ENCODE results near the gene TDP2.

DNA sequence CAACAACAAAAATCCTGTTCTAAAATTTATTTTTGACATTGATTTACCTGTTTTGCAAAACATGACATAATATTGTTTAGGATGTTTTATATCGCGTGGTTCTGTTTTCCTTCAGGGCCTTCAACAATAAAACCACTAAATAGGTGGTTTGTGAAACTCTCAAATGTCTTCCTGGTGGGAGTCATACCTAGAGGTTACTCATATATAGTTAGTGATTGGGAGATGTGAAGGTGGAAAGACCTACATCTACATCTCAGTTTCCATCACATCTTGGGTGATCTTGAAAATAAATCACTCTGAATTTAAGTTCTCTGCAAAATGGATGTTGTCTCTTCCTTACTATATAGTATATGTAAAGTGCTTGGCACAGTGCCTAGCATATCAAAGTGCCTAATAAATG lies 29.4 kb upstream of the TDP2 start:
- TF ChIP-seq GATA3 (IDR thresholded peaks at IDR 0.05; ENCODE audit: low read depth, low read length) = no peak
- TF ChIP-seq GATA2 (IDR thresholded peaks at IDR 0.05; ENCODE audit: low read depth, low read length) = no peak
